Esophagus muscularis mucosa (tissue), 4 donors: ENCODE results near the gene MED31. TPM values are rescaled to one million over a fixed set of nuclear protein-coding genes. Genes with fewer than 3 reads are reported as not detected.

ENCODE experiments used
- DNase-seq: peaks from one replicate; pipeline ENCODE4 v3.0.0-alpha.2; 2017; ENCODE audit errors: extremely low spot score
- H3K27ac ChIP-seq, 4 donors: fragments of 200-600 bp; sonication (generic); replicated peaks in 1 of 4; 1 replicate in 3 of 4; 2 replicates in 1 of 4; pipeline ENCODE4 v1.5.1; 2016 to 2019; ENCODE audit warnings: mild to moderate bottlenecking in 1 of 4
- H3K27me3 ChIP-seq, 4 donors: fragments of 200-600 bp; sonication (generic); one replicate each; pipeline versions ENCODE4 v1.5.1 to v1.6.0; 2016 to 2019
- H3K36me3 ChIP-seq, 4 donors: fragments of 200-600 bp; sonication (generic); one replicate each; pipeline ENCODE4 v1.5.1; 2016 to 2019
- H3K4me1 ChIP-seq, 4 donors: fragments of 200-600 bp; sonication (generic); one replicate each; pipeline ENCODE4 v1.5.1; 2016 to 2019
- H3K4me3 ChIP-seq, 4 donors: fragments of 200-600 bp; sonication (generic); 1 replicate in 2 of 4; 2 replicates in 2 of 4; pipeline ENCODE4 v1.5.1; 2016 to 2019; ENCODE audit warnings: mild to moderate bottlenecking in 4 of 4, moderate library complexity in 1 of 4
- H3K9me3 ChIP-seq, 4 donors: fragments of 200-600 bp; sonication (generic); 1 replicate in 3 of 4; 2 replicates in 1 of 4; pipeline ENCODE4 v1.5.1; 2016 to 2019
- CTCF ChIP-seq, 3 experiments: fragments of 200-600 bp in 2 of 3; fragments of 450-650 bp in 1 of 3; sonication (generic) in 2 of 3; IDR thresholded peaks; one replicate each; pipeline ENCODE4 v1.5.1; 2017 to 2019; ENCODE audit warnings: antibody characterized with exemption in 3 of 3, mild to moderate bottlenecking in 2 of 3, moderate library complexity in 1 of 3
- EP300 ChIP-seq: sonication (generic); formaldehyde crosslinking; IDR thresholded peaks from one replicate; pipeline ENCODE4 v1.6.1; 2017; ENCODE audit warnings: antibody characterized with exemption
- POLR2A ChIP-seq: fragments of 450-650 bp; IDR thresholded peaks from one replicate; pipeline ENCODE4 v1.6.1; 2017; ENCODE audit warnings: antibody characterized with exemption, moderate library complexity, mild to moderate bottlenecking, low read depth
- POLR2AphosphoS5 ChIP-seq, 2 donors: sonication (generic); formaldehyde crosslinking; IDR thresholded peaks; one replicate each; pipeline ENCODE4 v1.6.1; 2017; ENCODE audit warnings: antibody characterized with exemption in 2 of 2
- WGBS: methylation state at CpG from one replicate; pipeline ENCODE4 v1.1.5; 2018; 5-methylcytosine and 5-hydroxymethylcytosine counted together
- intact Hi-C: fragments of 100-400 bp; cut with DNase I; formaldehyde crosslinking; loops from one replicate; pipeline ENCODE4 v1.15.1; 2023
- total RNA-seq, 4 donors: library from RNA; depleted of rRNA; stranded (reverse); fragments of >200 nt; gene quantifications; one replicate each; pipeline versions ENCODE4 v1.1.0 to v1.2.1, GENCODE V29; 2016

Gene MED31
- total RNA-seq, 4 donors from 2014 or later: 4.5 to 8.7 (median 6.9) TPM

GRCh38 chr17:6642592-6642991, 8.8 kb downstream of the MED31 start:
- 68% methylated on average over 2 of the region's 2 CpGs for WGBS
- H3K4me1 ChIP-seq: peaks cover 18 to 42% (median 33%) of the 10 kb centered on the region in 4 donors
- no peak for DNase-seq
- no peak for TF ChIP-seq EP300
- TF ChIP-seq POLR2AphosphoS5 (IDR thresholded peaks at IDR 0.05): no peak
- TF ChIP-seq CTCF (IDR thresholded peaks at IDR 0.05): no peak
- no peak for TF ChIP-seq POLR2A
- H3K4me3 ChIP-seq: no peak overlapping the region
- H3K27me3 ChIP-seq: no peaks in the 10 kb centered on the region
- H3K27ac ChIP-seq: no peak overlapping the region
- peaks cover 16 to 51% (median 35%) of the 10 kb centered on the region in 4 donors for H3K36me3 ChIP-seq
- intact Hi-C loops: loop anchor here (5.0 kb wide), 1 partner anchor 170 kb away; no protein-coding TSS in a partner anchor
- H3K9me3 ChIP-seq: no peaks in the 10 kb centered on the region

DNA sequence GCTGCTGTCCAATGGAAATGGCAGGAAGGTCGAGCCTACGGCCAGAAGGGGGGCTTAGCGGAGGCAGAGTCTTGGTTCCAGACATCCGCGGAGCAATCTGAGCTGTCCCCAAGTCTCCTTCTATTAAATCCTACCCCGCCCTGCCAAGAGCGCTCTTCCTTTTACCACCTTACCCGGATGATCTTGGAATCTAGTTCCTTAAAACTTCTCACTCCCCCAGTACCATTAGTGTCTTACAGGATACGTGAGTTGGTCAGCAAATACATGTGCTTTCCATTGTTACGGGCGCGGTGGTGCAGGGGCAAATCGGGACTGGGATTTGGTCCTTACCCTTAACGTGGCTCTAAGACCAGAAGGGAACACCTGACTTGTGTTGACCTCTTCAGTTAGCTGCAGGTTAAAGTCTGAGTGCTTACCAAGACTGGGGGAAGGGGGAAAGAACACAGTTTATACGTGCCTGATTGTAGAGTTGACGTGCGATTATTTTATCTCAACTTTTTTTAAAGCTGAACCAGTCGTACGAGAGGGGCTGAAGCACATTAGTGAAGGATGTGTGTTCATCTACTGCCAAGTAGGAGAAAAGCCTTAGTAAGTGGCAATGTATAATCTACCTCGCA, 10.1 kb downstream of the MED31 start:
- no peak for DNase-seq
- Histone ChIP-seq H3K4me3 (peak overlapping the region; percentile 83 to 90 (median 86)), H3K27ac (peak overlapping the region; percentile 78 to 87 (median 81)), H3K27me3 (no peaks in the 10 kb centered on the region), H3K36me3 (peaks cover 16 to 38% (median 25%) of the 10 kb centered on the region in 4 donors), H3K9me3 (no peaks in the 10 kb centered on the region), H3K4me1 (peaks cover 18 to 50% (median 34%) of the 10 kb centered on the region in 4 donors)
- intact Hi-C loops: loop anchor here (5.0 kb wide), 1 partner anchor 169 kb away; no protein-coding TSS in a partner anchor
- no peak for TF ChIP-seq POLR2A
- TF ChIP-seq POLR2AphosphoS5 (IDR thresholded peaks at IDR 0.05): no peak
- TF ChIP-seq EP300: no peak
- no peak for TF ChIP-seq CTCF (IDR thresholded peaks at IDR 0.05)
- 3% methylated on average over 17 of the region's 20 CpGs for WGBS

- peaks cover 16 to 32% (median 22%) of the 10 kb centered on the region in 4 donors for H3K36me3 ChIP-seq
- DNase-seq: peak; percentile 98
- under 1% methylated on average over 35 of the region's 52 CpGs for WGBS
- TF ChIP-seq EP300 (no peak), POLR2AphosphoS5 (IDR thresholded peaks at IDR 0.05) (peak; percentile 91 to 97), CTCF (IDR thresholded peaks at IDR 0.05) (peak in 1 of 3 experiments; percentile 19), POLR2A (peak; percentile 73)
- intact Hi-C loops: loop anchor here (5.0 kb wide), 1 partner anchor 168 kb away; no protein-coding TSS in a partner anchor
- H3K27ac ChIP-seq: peak within 1 kb of the TSS; percentile 78 to 87 (median 81)
- no peaks in the 10 kb centered on the region for H3K9me3 ChIP-seq
- no peaks in the 10 kb centered on the region for H3K27me3 ChIP-seq
- H3K4me3 ChIP-seq: peak within 1 kb of the TSS; percentile 83 to 90 (median 86)
- H3K4me1 ChIP-seq: peaks cover 18 to 50% (median 34%) of the 10 kb centered on the region in 4 donors
These were observed 10.7 kb downstream of the MED31 start, which contains the start of the genes KIAA0753 and TXNDC17 for GRCh38 chr17:6640536-6641246. TSS of gene KIAA0753 (minus strand) at chr17:6640711. CDS start at chr17:6635103, 5,608 bp downstream. TSS of gene TXNDC17 (plus strand) at chr17:6641060. CDS start at chr17:6641083, 23 bp downstream.

DNA sequence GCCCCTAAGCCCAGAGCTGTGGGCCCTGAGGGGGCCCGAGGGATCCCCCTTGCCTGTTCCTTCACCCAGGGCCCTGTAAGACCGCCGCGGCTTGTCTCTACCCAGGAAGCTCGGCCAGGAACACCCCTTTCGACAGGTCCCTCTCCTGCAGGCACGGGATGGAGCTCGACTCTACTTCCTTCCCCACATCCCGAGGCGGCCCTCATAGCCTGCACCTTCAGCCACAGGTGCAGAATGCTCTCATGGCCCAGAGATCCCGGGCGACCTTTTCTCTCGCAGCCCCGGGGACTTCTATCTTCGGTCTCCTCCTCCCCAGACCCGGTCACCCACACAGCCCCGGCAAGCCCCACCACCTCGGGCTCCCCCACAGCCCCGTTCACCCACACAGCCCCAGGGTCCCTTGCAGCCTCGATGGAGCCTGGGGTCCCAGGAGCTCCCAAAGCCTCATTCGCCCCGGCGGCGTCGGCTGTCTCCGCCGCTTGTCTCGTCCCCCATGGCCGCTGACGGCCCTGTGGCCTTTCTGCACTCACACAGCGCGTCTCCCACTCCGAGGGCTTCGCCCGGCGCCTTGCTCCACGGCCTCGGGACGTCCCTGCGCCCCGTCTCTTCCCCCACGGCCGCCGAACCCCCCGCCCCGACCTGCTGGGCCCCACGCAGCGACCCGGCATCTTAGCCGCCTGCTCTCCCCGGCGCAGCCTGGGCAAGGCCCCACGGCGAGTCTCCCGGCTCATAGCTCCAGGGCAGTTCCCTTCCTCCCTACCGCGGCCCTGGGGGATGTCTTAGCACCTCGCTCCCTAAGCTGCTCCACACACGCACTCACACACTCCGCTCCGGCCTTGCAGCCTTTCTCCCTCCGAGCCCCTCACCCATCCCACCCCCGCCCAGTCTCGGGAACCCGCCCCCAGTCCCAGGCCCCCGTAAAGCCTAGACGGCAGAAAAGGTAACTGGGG, 11.5 kb downstream of the MED31 start:
- WGBS: under 1% methylated on average over 39 of the region's 67 CpGs
- no peak for DNase-seq
- intact Hi-C loops: loop anchor here (5.0 kb wide), 1 partner anchor 168 kb away; no protein-coding TSS in a partner anchor
- Histone ChIP-seq H3K4me1 (peaks cover 18 to 47% (median 34%) of the 10 kb centered on the region in 4 donors), H3K9me3 (no peaks in the 10 kb centered on the region), H3K27ac (peak overlapping the region; percentile 78 to 87 (median 81)), H3K36me3 (peaks cover 11 to 29% (median 18%) of the 10 kb centered on the region in 4 donors), H3K27me3 (no peaks in the 10 kb centered on the region), H3K4me3 (peak overlapping the region; percentile 83 to 90 (median 86))
- TF ChIP-seq EP300 (no peak), POLR2A (no peak), POLR2AphosphoS5 (IDR thresholded peaks at IDR 0.05) (no peak), CTCF (IDR thresholded peaks at IDR 0.05) (no peak)
